ENCODE measurements around the gene SYP.

The SYP gene

DNA sequence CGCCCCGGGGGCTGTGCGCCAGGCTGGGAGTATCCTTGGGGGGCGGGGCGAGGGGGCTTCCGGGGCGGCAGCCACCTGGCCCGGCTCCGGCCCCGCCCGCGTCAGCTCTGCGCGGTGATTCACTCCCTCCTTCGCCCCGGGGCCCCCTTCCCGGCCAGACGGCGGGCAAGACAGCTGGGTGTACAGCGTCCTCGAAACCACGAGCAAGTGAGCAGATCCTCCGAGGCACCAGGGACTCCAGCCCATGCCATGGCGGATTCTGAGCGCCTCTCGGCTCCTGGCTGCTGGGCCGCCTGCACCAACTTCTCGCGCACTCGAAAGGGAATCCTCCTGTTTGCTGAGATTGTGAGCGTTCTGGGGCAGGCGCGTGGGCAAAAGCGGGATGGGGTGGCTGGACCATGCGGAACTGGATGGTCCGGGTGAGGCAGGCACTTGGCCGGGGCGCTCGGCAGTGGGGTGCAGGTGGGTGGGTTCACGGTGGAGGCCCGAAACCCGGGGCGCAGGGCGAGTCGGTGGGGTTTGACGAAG lies 28.2 kb downstream of the SYP start, which contains the start of gene PLP2 (continued):
- TF ChIP-seq, protein P1, sequence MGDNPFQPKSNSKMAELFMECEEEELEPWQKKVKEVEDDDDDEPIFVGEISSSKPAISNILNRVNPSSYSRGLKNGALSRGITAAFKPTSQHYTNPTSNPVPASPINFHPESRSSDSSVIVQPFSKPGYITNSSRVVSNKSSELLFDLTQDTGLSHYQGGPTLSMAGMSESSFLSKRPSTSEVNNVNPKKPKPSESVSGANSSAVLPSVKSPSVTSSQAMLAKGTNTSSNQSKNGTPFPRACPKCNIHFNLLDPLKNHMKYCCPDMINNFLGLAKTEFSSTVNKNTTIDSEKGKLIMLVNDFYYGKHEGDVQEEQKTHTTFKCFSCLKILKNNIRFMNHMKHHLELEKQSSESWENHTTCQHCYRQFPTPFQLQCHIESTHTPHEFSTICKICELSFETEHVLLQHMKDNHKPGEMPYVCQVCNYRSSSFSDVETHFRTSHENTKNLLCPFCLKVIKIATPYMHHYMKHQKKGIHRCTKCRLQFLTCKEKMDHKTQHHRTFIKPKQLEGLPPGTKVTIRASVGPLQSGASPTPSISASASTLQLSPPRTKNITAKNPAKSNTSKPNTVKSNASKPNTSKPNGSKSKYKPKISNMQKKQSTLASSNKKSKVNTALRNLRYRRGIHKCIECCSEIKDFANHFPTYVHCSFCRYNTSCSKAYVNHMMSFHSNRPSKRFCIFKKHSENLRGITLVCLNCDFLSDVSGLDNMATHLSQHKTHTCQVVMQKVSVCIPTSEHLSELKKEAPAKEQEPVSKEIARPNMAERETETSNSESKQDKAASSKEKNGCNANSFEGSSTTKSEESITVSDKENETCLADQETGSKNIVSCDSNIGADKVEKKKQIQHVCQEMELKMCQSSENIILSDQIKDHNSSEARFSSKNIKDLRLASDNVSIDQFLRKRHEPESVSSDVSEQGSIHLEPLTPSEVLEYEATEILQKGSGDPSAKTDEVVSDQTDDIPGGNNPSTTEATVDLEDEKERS (tag by site-specific recombination; IDR thresholded peaks at IDR 0.05), result no peak
- TF ChIP-seq ZNF324 (tag by site-specific recombination; IDR thresholded peaks at IDR 0.05) (0 out of 2 replicates have a peak, but pooled peaks have one; percentile 33), ZNF214 (tag by site-specific recombination; IDR thresholded peaks at IDR 0.05; ENCODE audit: borderline replicate concordance) (no peak), ZNF155 (tag by site-specific recombination; IDR thresholded peaks at IDR 0.05) (no peak), ZSCAN30 (tag by site-specific recombination; IDR thresholded peaks at IDR 0.05) (no peak), ZXDB (tag by site-specific recombination; IDR thresholded peaks at IDR 0.05) (no peak), MEIS1 (CRISPR knock-in tag; IDR thresholded peaks at IDR 0.05; ENCODE audit: borderline replicate concordance) (no peak), ZNF677 (tag by site-specific recombination; IDR thresholded peaks at IDR 0.05) (no peak), ZNF175 (tag by site-specific recombination; IDR thresholded peaks at IDR 0.05) (no peak), ZNF560 (tag by site-specific recombination; IDR thresholded peaks at IDR 0.05; ENCODE audit: borderline replicate concordance) (no peak), MYNN (tag by site-specific recombination; IDR thresholded peaks at IDR 0.05; ENCODE audit: borderline replicate concordance) (no peak), ZNF140 (tag by site-specific recombination; IDR thresholded peaks at IDR 0.05) (no peak), ZFP3 (tag by site-specific recombination; IDR thresholded peaks at IDR 0.05; ENCODE audit: low read depth) (no peak), GLI2 (tag by site-specific recombination; IDR thresholded peaks at IDR 0.05; ENCODE audit: borderline replicate concordance, low read depth) (no peak), HOXA7 (CRISPR knock-in tag; IDR thresholded peaks at IDR 0.05; ENCODE audit: borderline replicate concordance) (no peak)
- TF ChIP-seq, protein P2, sequence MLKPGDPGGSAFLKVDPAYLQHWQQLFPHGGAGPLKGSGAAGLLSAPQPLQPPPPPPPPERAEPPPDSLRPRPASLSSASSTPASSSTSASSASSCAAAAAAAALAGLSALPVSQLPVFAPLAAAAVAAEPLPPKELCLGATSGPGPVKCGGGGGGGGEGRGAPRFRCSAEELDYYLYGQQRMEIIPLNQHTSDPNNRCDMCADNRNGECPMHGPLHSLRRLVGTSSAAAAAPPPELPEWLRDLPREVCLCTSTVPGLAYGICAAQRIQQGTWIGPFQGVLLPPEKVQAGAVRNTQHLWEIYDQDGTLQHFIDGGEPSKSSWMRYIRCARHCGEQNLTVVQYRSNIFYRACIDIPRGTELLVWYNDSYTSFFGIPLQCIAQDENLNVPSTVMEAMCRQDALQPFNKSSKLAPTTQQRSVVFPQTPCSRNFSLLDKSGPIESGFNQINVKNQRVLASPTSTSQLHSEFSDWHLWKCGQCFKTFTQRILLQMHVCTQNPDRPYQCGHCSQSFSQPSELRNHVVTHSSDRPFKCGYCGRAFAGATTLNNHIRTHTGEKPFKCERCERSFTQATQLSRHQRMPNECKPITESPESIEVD (tag by site-specific recombination; IDR thresholded peaks at IDR 0.05), result no peak
- TF ChIP-seq, protein P3, sequence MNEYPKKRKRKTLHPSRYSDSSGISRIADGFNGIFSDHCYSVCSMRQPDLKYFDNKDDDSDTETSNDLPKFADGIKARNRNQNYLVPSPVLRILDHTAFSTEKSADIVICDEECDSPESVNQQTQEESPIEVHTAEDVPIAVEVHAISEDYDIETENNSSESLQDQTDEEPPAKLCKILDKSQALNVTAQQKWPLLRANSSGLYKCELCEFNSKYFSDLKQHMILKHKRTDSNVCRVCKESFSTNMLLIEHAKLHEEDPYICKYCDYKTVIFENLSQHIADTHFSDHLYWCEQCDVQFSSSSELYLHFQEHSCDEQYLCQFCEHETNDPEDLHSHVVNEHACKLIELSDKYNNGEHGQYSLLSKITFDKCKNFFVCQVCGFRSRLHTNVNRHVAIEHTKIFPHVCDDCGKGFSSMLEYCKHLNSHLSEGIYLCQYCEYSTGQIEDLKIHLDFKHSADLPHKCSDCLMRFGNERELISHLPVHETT (tag by site-specific recombination; IDR thresholded peaks at IDR 0.05), result no peak
- TF ChIP-seq, protein P4, sequence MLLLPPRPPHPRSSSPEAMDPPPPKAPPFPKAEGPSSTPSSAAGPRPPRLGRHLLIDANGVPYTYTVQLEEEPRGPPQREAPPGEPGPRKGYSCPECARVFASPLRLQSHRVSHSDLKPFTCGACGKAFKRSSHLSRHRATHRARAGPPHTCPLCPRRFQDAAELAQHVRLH (tag by site-specific recombination; IDR thresholded peaks at IDR 0.05), result no peak
- TF ChIP-seq, protein P5, sequence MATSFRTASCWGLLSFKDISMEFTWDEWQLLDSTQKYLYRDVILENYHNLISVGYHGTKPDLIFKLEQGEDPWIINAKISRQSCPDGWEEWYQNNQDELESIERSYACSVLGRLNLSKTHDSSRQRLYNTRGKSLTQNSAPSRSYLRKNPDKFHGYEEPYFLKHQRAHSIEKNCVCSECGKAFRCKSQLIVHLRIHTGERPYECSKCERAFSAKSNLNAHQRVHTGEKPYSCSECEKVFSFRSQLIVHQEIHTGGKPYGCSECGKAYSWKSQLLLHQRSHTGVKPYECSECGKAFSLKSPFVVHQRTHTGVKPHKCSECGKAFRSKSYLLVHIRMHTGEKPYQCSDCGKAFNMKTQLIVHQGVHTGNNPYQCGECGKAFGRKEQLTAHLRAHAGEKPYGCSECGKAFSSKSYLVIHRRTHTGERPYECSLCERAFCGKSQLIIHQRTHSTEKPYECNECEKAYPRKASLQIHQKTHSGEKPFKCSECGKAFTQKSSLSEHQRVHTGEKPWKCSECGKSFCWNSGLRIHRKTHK (tag by site-specific recombination; IDR thresholded peaks at IDR 0.05), result no peak
- TF ChIP-seq, protein P6, sequence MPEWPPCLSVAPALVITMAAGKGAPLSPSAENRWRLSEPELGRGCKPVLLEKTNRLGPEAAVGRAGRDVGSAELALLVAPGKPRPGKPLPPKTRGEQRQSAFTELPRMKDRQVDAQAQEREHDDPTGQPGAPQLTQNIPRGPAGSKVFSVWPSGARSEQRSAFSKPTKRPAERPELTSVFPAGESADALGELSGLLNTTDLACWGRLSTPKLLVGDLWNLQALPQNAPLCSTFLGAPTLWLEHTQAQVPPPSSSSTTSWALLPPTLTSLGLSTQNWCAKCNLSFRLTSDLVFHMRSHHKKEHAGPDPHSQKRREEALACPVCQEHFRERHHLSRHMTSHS (tag by site-specific recombination; IDR thresholded peaks at IDR 0.05), result no peak
- TF ChIP-seq, protein P7, sequence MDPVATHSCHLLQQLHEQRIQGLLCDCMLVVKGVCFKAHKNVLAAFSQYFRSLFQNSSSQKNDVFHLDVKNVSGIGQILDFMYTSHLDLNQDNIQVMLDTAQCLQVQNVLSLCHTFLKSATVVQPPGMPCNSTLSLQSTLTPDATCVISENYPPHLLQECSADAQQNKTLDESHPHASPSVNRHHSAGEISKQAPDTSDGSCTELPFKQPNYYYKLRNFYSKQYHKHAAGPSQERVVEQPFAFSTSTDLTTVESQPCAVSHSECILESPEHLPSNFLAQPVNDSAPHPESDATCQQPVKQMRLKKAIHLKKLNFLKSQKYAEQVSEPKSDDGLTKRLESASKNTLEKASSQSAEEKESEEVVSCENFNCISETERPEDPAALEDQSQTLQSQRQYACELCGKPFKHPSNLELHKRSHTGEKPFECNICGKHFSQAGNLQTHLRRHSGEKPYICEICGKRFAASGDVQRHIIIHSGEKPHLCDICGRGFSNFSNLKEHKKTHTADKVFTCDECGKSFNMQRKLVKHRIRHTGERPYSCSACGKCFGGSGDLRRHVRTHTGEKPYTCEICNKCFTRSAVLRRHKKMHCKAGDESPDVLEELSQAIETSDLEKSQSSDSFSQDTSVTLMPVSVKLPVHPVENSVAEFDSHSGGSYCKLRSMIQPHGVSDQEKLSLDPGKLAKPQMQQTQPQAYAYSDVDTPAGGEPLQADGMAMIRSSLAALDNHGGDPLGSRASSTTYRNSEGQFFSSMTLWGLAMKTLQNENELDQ (tag by site-specific recombination; IDR thresholded peaks at IDR 0.05; ENCODE audit: low read depth), result no peak
- TF ChIP-seq, protein P8, sequence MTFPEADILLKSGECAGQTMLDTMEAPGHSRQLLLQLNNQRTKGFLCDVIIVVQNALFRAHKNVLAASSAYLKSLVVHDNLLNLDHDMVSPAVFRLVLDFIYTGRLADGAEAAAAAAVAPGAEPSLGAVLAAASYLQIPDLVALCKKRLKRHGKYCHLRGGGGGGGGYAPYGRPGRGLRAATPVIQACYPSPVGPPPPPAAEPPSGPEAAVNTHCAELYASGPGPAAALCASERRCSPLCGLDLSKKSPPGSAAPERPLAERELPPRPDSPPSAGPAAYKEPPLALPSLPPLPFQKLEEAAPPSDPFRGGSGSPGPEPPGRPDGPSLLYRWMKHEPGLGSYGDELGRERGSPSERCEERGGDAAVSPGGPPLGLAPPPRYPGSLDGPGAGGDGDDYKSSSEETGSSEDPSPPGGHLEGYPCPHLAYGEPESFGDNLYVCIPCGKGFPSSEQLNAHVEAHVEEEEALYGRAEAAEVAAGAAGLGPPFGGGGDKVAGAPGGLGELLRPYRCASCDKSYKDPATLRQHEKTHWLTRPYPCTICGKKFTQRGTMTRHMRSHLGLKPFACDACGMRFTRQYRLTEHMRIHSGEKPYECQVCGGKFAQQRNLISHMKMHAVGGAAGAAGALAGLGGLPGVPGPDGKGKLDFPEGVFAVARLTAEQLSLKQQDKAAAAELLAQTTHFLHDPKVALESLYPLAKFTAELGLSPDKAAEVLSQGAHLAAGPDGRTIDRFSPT (tag by site-specific recombination; IDR thresholded peaks at IDR 0.05), result peak; percentile 77; the same call in 1 of the 2 replicates
- TF ChIP-seq, protein P9, sequence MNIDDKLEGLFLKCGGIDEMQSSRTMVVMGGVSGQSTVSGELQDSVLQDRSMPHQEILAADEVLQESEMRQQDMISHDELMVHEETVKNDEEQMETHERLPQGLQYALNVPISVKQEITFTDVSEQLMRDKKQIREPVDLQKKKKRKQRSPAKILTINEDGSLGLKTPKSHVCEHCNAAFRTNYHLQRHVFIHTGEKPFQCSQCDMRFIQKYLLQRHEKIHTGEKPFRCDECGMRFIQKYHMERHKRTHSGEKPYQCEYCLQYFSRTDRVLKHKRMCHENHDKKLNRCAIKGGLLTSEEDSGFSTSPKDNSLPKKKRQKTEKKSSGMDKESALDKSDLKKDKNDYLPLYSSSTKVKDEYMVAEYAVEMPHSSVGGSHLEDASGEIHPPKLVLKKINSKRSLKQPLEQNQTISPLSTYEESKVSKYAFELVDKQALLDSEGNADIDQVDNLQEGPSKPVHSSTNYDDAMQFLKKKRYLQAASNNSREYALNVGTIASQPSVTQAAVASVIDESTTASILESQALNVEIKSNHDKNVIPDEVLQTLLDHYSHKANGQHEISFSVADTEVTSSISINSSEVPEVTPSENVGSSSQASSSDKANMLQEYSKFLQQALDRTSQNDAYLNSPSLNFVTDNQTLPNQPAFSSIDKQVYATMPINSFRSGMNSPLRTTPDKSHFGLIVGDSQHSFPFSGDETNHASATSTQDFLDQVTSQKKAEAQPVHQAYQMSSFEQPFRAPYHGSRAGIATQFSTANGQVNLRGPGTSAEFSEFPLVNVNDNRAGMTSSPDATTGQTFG (tag by site-specific recombination; IDR thresholded peaks at IDR 0.05; ENCODE audit: borderline replicate concordance), result no peak
